NCI-H1694 (cell line): Measurements from ENCODE around the gene CCDC137.
"Not testable (repeated sequence)": the region's sequence is repeated elsewhere in the genome, so short reads cannot be mapped to it uniquely, and the experiment has no call there.

Experiments
- DNase-seq: peaks from one replicate; lab custom pipeline; 2025; lab: John Stamatoyannopoulos, UW

Gene CCDC137

GRCh38 chr17:81650951-81651350, 15.6 kb upstream of the CCDC137 start:
- DNase-seq, result no peak

- no peak for DNase-seq
Observed at GRCh38 chr17:81651692-81652091, 14.8 kb upstream of the CCDC137 start.

GRCh38 chr17:81652906-81653771, 13.4 kb upstream of the CCDC137 start:
- no peak for DNase-seq

GRCh38 chr17:81655378-81656117, 11.0 kb upstream of the CCDC137 start:
- DNase-seq, result no peak

GRCh38 chr17:81656118-81656743, 10.3 kb upstream of the CCDC137 start, which contains the start of gene PDE6G:
TSS of gene PDE6G (minus strand) at chr17:81656542. CDS start at chr17:81653305, 3,237 bp downstream.
- no peak for DNase-seq

GRCh38 chr17:81656835-81657234, 9.7 kb upstream of the CCDC137 start:
- no peak for DNase-seq

- DNase-seq, result no peak
Observed at GRCh38 chr17:81659038-81659437, 7.5 kb upstream of the CCDC137 start.

GRCh38 chr17:81660441-81660840, 6.1 kb upstream of the CCDC137 start:
- DNase-seq, result no peak

GRCh38 chr17:81662002-81662401, 4.5 kb upstream of the CCDC137 start:
- DNase-seq, result no peak

- no peak for DNase-seq
Observed at GRCh38 chr17:81664051-81664470, 2.5 kb upstream of the CCDC137 start.

GRCh38 chr17:81665205-81666091, 1.1 kb upstream of the CCDC137 start:
- no peak for DNase-seq

GRCh38 chr17:81666092-81666341, 520 bp upstream of the CCDC137 start:
- no peak for DNase-seq

GRCh38 chr17:81667754-81668153, 1.2 kb downstream of the CCDC137 start:
- DNase-seq, result no peak

GRCh38 chr17:81672504-81672903, 6.0 kb downstream of the CCDC137 start:
- no peak for DNase-seq

- no peak for DNase-seq
Observed at GRCh38 chr17:81672954-81673353, 6.4 kb downstream of the CCDC137 start.

GRCh38 chr17:81673561-81674258, 7.2 kb downstream of the CCDC137 start:
- no peak for DNase-seq

GRCh38 chr17:81675515-81676221, 9.1 kb downstream of the CCDC137 start:
- DNase-seq, result not testable (repeated sequence)

- DNase-seq, result no peak
Observed at GRCh38 chr17:81676906-81677305, 10.4 kb downstream of the CCDC137 start.

GRCh38 chr17:81680150-81680549, 13.6 kb downstream of the CCDC137 start:
- DNase-seq, result no peak

GRCh38 chr17:81681672-81682071, 15.1 kb downstream of the CCDC137 start:
- no peak for DNase-seq
